ENCODE data around the gene CLCN2. TPM values are rescaled to one million over a fixed set of nuclear protein-coding genes. Genes with fewer than 3 reads are reported as not detected.

CLCN2 gene
- polyA plus RNA-seq, 2 of the 4 experiments (the other 2 are of a cell fraction): 2.2 to 5.4 TPM

GRCh38 chr3:184389935-184390528, 28.6 kb upstream of the CLCN2 start:
- ChIA-PET CTCF (interaction anchor here (1.1 to 7.2 kb wide), 4 partner anchors 17 to 150 kb away, joined by 3 to 38 read pairs (median 7); no protein-coding TSS in a partner anchor), POLR2A (no interaction called here)
- FAIRE-seq: no peak
- DNase-seq (ENCODE audit: low read depth in 1 of 2, low spot score in 1 of 2): no peak
- TF ChIP-seq TFCP2L1 (CRISPR knock-in tag; IDR thresholded peaks at IDR 0.05) (no peak), ZSCAN20 (CRISPR knock-in tag; IDR thresholded peaks at IDR 0.05) (no peak), EP300 (IDR thresholded peaks at IDR 0.05) (no peak), SMC3 (IDR thresholded peaks at IDR 0.05) (no peak), CEBPB (IDR thresholded peaks at IDR 0.05) (no peak), PBX3 (IDR thresholded peaks at IDR 0.05) (no peak), ESRRA (IDR thresholded peaks at IDR 0.05; ENCODE audit: borderline replicate concordance, low read length) (no peak), TP53 (CRISPR knock-in tag; IDR thresholded peaks at IDR 0.05) (no peak), HOXA7 (CRISPR knock-in tag; IDR thresholded peaks at IDR 0.05) (no peak), NFE2L2 (conservative IDR thresholded peaks at IDR 0.05; ENCODE audit: low read length) (no peak), HOXB13 (CRISPR knock-in tag; IDR thresholded peaks at IDR 0.05; ENCODE audit: low read depth) (no peak), RNF2 (IDR thresholded peaks at IDR 0.05; ENCODE audit: borderline replicate concordance, low read depth) (no peak), CBX2 (IDR thresholded peaks at IDR 0.05; ENCODE audit: borderline replicate concordance, low read depth) (no peak), GATA3 (IDR thresholded peaks at IDR 0.05; ENCODE audit: borderline replicate concordance) (no peak), KDM1A (IDR thresholded peaks at IDR 0.05; ENCODE audit: low read depth) (no peak), NPAS2 (CRISPR knock-in tag; IDR thresholded peaks at IDR 0.05; ENCODE audit: borderline replicate concordance) (no peak)
- TF ChIP-seq, protein P1, sequence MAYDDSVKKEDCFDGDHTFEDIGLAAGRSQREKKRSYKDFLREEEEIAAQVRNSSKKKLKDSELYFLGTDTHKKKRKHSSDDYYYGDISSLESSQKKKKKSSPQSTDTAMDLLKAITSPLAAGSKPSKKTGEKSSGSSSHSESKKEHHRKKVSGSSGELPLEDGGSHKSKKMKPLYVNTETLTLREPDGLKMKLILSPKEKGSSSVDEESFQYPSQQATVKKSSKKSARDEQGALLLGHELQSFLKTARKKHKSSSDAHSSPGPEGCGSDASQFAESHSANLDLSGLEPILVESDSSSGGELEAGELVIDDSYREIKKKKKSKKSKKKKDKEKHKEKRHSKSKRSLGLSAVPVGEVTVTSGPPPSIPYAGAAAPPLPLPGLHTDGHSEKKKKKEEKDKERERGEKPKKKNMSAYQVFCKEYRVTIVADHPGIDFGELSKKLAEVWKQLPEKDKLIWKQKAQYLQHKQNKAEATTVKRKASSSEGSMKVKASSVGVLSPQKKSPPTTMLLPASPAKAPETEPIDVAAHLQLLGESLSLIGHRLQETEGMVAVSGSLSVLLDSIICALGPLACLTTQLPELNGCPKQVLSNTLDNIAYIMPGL (CRISPR knock-in tag; IDR thresholded peaks at IDR 0.05; ENCODE audit: borderline replicate concordance): no peak
- TF ChIP-seq, protein P2, sequence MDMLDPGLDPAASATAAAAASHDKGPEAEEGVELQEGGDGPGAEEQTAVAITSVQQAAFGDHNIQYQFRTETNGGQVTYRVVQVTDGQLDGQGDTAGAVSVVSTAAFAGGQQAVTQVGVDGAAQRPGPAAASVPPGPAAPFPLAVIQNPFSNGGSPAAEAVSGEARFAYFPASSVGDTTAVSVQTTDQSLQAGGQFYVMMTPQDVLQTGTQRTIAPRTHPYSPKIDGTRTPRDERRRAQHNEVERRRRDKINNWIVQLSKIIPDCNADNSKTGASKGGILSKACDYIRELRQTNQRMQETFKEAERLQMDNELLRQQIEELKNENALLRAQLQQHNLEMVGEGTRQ (IDR thresholded peaks at IDR 0.05): no peak
- 53% methylated on average over 5 of the region's 5 CpGs for WGBS (ENCODE audit: missing lambda C conversion rate)
- ATAC-seq: no peak
- Histone ChIP-seq H3K4me3 (no peak overlapping the region), H3K4me2 (no peak overlapping the region), H3K4me1 (no peaks in the 10 kb centered on the region), H3K27ac (no peak overlapping the region), H3K9me3 (no peaks in the 10 kb centered on the region)

DNA sequence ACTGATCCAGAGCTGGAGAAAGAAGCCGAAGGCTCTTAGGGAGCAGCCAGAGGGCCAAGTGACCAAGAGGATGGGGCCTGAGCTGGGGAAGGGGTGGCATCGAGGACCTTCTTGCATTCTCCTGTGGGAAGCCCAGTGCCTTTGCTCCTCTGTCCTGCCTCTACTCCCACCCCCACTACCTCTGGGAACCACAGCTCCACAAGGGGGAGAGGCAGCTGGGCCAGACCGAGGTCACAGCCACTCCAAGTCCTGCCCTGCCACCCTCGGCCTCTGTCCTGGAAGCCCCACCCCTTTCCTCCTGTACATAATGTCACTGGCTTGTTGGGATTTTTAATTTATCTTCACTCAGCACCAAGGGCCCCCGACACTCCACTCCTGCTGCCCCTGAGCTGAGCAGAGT, 28.0 kb upstream of the CLCN2 start:
- Histone ChIP-seq H3K4me3 (no peak overlapping the region), H3K9me3 (no peaks in the 10 kb centered on the region), H3K4me2 (no peak overlapping the region), H3K4me1 (no peaks in the 10 kb centered on the region), H3K27ac (no peak overlapping the region)
- ChIA-PET POLR2A (no interaction called here), CTCF (interaction anchor here (1.0 to 7.2 kb wide), 6 partner anchors 14 to 151 kb away, joined by 3 to 38 read pairs (median 4); no protein-coding TSS in a partner anchor)
- TF ChIP-seq JUNB (IDR thresholded peaks at IDR 0.05) (no peak), HDAC2 (IDR thresholded peaks at IDR 0.05) (no peak), ESRRA (IDR thresholded peaks at IDR 0.05; ENCODE audit: borderline replicate concordance, low read length) (no peak), CHD4 (IDR thresholded peaks at IDR 0.05; ENCODE audit: borderline replicate concordance) (no peak), CHD2 (IDR thresholded peaks at IDR 0.05; ENCODE audit: low read length, partially characterized antibody) (no peak), MYC (IDR thresholded peaks at IDR 0.05; ENCODE audit: borderline replicate concordance, low read length) (no peak), REST (IDR thresholded peaks at IDR 0.05) (no peak), TP53 (CRISPR knock-in tag; IDR thresholded peaks at IDR 0.05) (no peak), POLR2A (IDR thresholded peaks at IDR 0.05; ENCODE audit: low read length) (no peak), CBX2 (IDR thresholded peaks at IDR 0.05; ENCODE audit: borderline replicate concordance, low read depth) (no peak), GATA3 (IDR thresholded peaks at IDR 0.05; ENCODE audit: borderline replicate concordance) (no peak), PHF8 (IDR thresholded peaks at IDR 0.05; ENCODE audit: borderline replicate concordance, low read depth) (no peak), ZFP36 (IDR thresholded peaks at IDR 0.05; ENCODE audit: borderline replicate concordance, partially characterized antibody) (no peak)
- 23% methylated on average over 4 of the region's 5 CpGs for whole genome bisulfite sequencing (ENCODE audit: missing lambda C conversion rate)
- FAIRE-seq (no peak), ATAC-seq (peak in 1 of 2 experiments; percentile 24; a peak in 2 of 6 replicates), DNase-seq (ENCODE audit: low read depth in 1 of 2, low spot score in 1 of 2) (no peak)

Data from A549 (cell line).